Psoas muscle (tissue), 8 donors: ENCODE results near the gene OGFOD1. TPM values are rescaled to one million over a fixed set of nuclear protein-coding genes. Genes with fewer than 3 reads are reported as not detected.

ENCODE experiments used
- ATAC-seq, 4 donors: fragments of 200-7000 bp; cut with Tn5 transposase; one replicate each; pipeline ENCODE4 v1.9.1; 2020; ENCODE audit warnings: moderate library complexity in 3 of 4, mild to moderate bottlenecking in 2 of 4
- DNase-seq, 2 donors: peaks; one replicate each; pipeline ENCODE4 v3.0.0-alpha.2; 2020
- H3K27ac ChIP-seq: fragments of 200-600 bp; one replicate; pipeline ENCODE4 v1.8.0; 2022
- H3K27me3 ChIP-seq, 3 donors: fragments of 200-600 bp in 1 of 3; one replicate each; pipeline versions ENCODE4 v1.6.1 to v1.8.0; 2013 to 2022; ENCODE audit warnings: low read length in 2 of 3, mild to moderate bottlenecking in 2 of 3, moderate library complexity in 1 of 3; ENCODE audit not compliant: insufficient read depth in 3 of 3
- H3K36me3 ChIP-seq, 2 donors: fragments of 200-600 bp in 1 of 2; one replicate each; pipeline versions ENCODE4 v1.6.1 to v1.8.0; 2013 to 2022; ENCODE audit warnings: low read depth in 1 of 2, mild to moderate bottlenecking in 1 of 2, moderate library complexity in 1 of 2; ENCODE audit not compliant: insufficient read depth in 1 of 2
- H3K4me1 ChIP-seq: fragments of 200-600 bp; one replicate; pipeline ENCODE4 v1.8.0; 2022
- H3K4me3 ChIP-seq: fragments of 200-600 bp; one replicate; pipeline ENCODE4 v1.8.0; 2022; ENCODE audit warnings: mild to moderate bottlenecking
- H3K9me3 ChIP-seq: fragments of 200-600 bp; one replicate; pipeline ENCODE4 v1.8.0; 2022
- CTCF ChIP-seq: fragments of 200-600 bp; IDR thresholded peaks from one replicate; pipeline ENCODE4 v1.8.0; 2022; ENCODE audit warnings: antibody characterized with exemption
- WGBS, 3 donors: extraction: QIAGEN DNeasy Blood & Tissue Kit; methylation state at CpG; one replicate each; pipeline versions ENCODE4 v1.1.6 to v1.1.7; 2013; 5-methylcytosine and 5-hydroxymethylcytosine counted together
- intact Hi-C, 2 donors: fragments of 100-400 bp; cut with DNase I; formaldehyde crosslinking; loops; one replicate each; pipeline versions ENCODE4 v1.11.0 to v1.14.2; 2022
- polyA plus RNA-seq, 3 donors: library from polyadenylated mRNA; stranded (reverse); fragments of 200-250 nt; gene quantifications; one replicate each; pipeline ENCODE4 v1.2.3, GENCODE V29; 2013
- total RNA-seq, 4 donors: library from RNA; stranded (reverse); fragmentation: NEBNext Ultra II Directional in 2 of 4; extraction: Animal tissue kit (Norgen Biotek cat#: 25700) in 2 of 4; gene quantifications; one replicate each; pipeline versions ENCODE4 v1.2.1 to v1.2.4, GENCODE V29; 2021 to 2023
- donor health status: healthy with polysubstance abuse.
- donor health status: DM: no; HTN: no; CAD: no; lungs with moderate emphysema.
- donor health status: Bipolar disorder and iron deficiency.
- donor health status: healthy.
- donor health status: DM: yes; HTN: yes; CAD: no.
- donor health status: DM: no; HTN: no; CAD: no.
- donor health status: DM: no; HTN: no; CAD: no.
- donor health status: DM: yes; HTN: yes; CAD: no.

Gene OGFOD1
- total and polyA plus RNA-seq, 7 donors: 40.9 to 100 (median 65.0) TPM

- intact Hi-C loops: no loop called here
- Histone ChIP-seq H3K4me3 (no peak overlapping the region), H3K36me3 (peaks cover 14 to 54% of the 10 kb centered on the region in 2 donors), H3K9me3 (no peaks in the 10 kb centered on the region), H3K27ac (peak overlapping the region; percentile 14), H3K27me3 (no peaks in the 10 kb centered on the region), H3K4me1 (peaks cover 36% of the 10 kb centered on the region)
- WGBS, 3 donors: 92 to 98% (median 95%) methylated on average over 2 of the region's 2 CpGs
- ATAC-seq (no peak), DNase-seq (no peak)
- TF ChIP-seq CTCF: no peak
Observed at GRCh38 chr16:56479469-56479868, 28.1 kb downstream of the OGFOD1 start.

- no peak overlapping the region for H3K4me3 ChIP-seq
- TF ChIP-seq CTCF: no peak
- peak overlapping the region; percentile 83 for H3K27ac ChIP-seq
- no peaks in the 10 kb centered on the region for H3K27me3 ChIP-seq
- ATAC-seq: peak; percentile 67 to 81 (median 77)
- peaks cover 36% of the 10 kb centered on the region for H3K4me1 ChIP-seq
- WGBS, 3 donors: 47 to 75% (median 57%) methylated on average over 7 of the region's 7 CpGs
- peak; percentile 35 to 76 for DNase-seq
- H3K9me3 ChIP-seq: no peaks in the 10 kb centered on the region
- intact Hi-C loops: no loop called here
- H3K36me3 ChIP-seq: peaks cover 10 to 51% of the 10 kb centered on the region in 2 donors
Observed at GRCh38 chr16:56480776-56481467, 29.6 kb downstream of the OGFOD1 start.

GRCh38 chr16:56481468-56482122, 30.2 kb downstream of the OGFOD1 start:
- peak; percentile 87 to 92 (median 90) for ATAC-seq

GRCh38 chr16:56482683-56483236, 31.4 kb downstream of the OGFOD1 start:
- Histone ChIP-seq H3K9me3 (no peaks in the 10 kb centered on the region), H3K36me3 (peaks cover 10 to 33% of the 10 kb centered on the region in 2 donors), H3K27ac (peak overlapping the region; percentile 83), H3K4me3 (no peak overlapping the region), H3K27me3 (no peaks in the 10 kb centered on the region), H3K4me1 (peaks cover 36% of the 10 kb centered on the region)
- ATAC-seq (no peak), DNase-seq (no peak)
- intact Hi-C loops: no loop called here
- WGBS, 3 donors: 79 to 85% (median 81%) methylated on average over 5 of the region's 5 CpGs
- TF ChIP-seq CTCF: no peak

More at GRCh38 chr16:56481468-56482122, 30.2 kb downstream of the OGFOD1 start:
- no peak for TF ChIP-seq CTCF
- no peaks in the 10 kb centered on the region for H3K27me3 ChIP-seq
- H3K9me3 ChIP-seq: no peaks in the 10 kb centered on the region
- intact Hi-C loops: no loop called here
- WGBS, 3 donors: 39 to 55% (median 39%) methylated on average over 2 of the region's 2 CpGs
- no peak overlapping the region for H3K4me3 ChIP-seq
- H3K4me1 ChIP-seq: peaks cover 36% of the 10 kb centered on the region
- peak overlapping the region; percentile 83 for H3K27ac ChIP-seq
- DNase-seq: peak; percentile 21 to 73
- H3K36me3 ChIP-seq: peaks cover 10 to 44% of the 10 kb centered on the region in 2 donors
